Neural cell (in vitro differentiated cells): Measurements from ENCODE around the gene SFXN1. TPM values are rescaled to one million over a fixed set of nuclear protein-coding genes. Genes with fewer than 3 reads are reported as not detected.

ENCODE experiments used
- H2AFZ ChIP-seq: fragments of 200-600, 300-800 bp; sonication (generic), shearing (Covaris generic); 2 replicates; pipeline ENCODE4 v1.6.0; 2014; ENCODE audit warnings: low read depth, mild to moderate bottlenecking, antibody characterized with exemption, low read length, moderate library complexity
- H3F3A ChIP-seq: fragments of 200-600 bp; shearing (Covaris generic); 2 replicates; pipeline ENCODE4 v1.6.1; 2016; ENCODE audit warnings: mild to moderate bottlenecking, moderate library complexity, mixed read lengths, antibody characterized with exemption, low read length; ENCODE audit not compliant: insufficient read depth, poor library complexity, severe bottlenecking
- H3K27ac ChIP-seq: fragments of 200-600, 300-800 bp; sonication (generic), shearing (Covaris generic); 2 replicates; pipeline ENCODE4 v1.5.1; 2014; ENCODE audit warnings: mild to moderate bottlenecking, low read length, moderate library complexity
- H3K27me3 ChIP-seq: fragments of 300-800, 200-600 bp; sonication (generic), shearing (Covaris generic); 2 replicates; pipeline ENCODE4 v1.6.0; 2014; ENCODE audit warnings: mild to moderate bottlenecking, low read depth, low read length, moderate library complexity; ENCODE audit not compliant: insufficient read depth
- H3K36me3 ChIP-seq: fragments of 300-800, 200-600 bp; sonication (generic), shearing (Covaris generic); 2 replicates; pipeline ENCODE4 v1.5.1; 2014; ENCODE audit warnings: mild to moderate bottlenecking, antibody characterized with exemption, low read length, moderate library complexity; ENCODE audit not compliant: insufficient read depth
- H3K4me2 ChIP-seq: fragments of 300-800, 200-600 bp; sonication (generic), shearing (Covaris generic); 2 replicates; pipeline ENCODE4 v1.6.0; 2014; ENCODE audit warnings: mild to moderate bottlenecking, low read length
- H3K4me3 ChIP-seq: fragments of 300-800, 200-600 bp; sonication (generic), shearing (Covaris generic); 2 replicates; pipeline ENCODE4 v1.5.1; 2014; ENCODE audit warnings: mild to moderate bottlenecking, low read length, moderate library complexity
- H3K79me2 ChIP-seq: fragments of 200-600 bp; shearing (Covaris generic); replicated peaks from 2 replicates; pipeline ENCODE4 v1.6.0; 2014; ENCODE audit warnings: mild to moderate bottlenecking, low read length, moderate library complexity; ENCODE audit not compliant: insufficient read depth
- H3K9ac ChIP-seq: fragments of 300-800, 200-600 bp; sonication (generic), shearing (Covaris generic); 2 replicates; pipeline ENCODE4 v1.6.1; 2016; ENCODE audit warnings: mild to moderate bottlenecking, low read length, mixed read lengths
- H3K9me2 ChIP-seq: fragments of 200-600 bp; shearing (Covaris generic); 2 replicates; pipeline ENCODE4 v1.6.1; 2016; ENCODE audit warnings: mild to moderate bottlenecking, low read length, mixed read lengths; ENCODE audit not compliant: insufficient read depth
- H3K9me3 ChIP-seq: fragments of 200-600, 300-800 bp; sonication (generic), shearing (Covaris generic); 2 replicates; pipeline ENCODE4 v1.6.1; 2016; ENCODE audit warnings: mild to moderate bottlenecking, mixed run types, low read length, moderate library complexity, mixed read lengths
- H4K20me1 ChIP-seq: fragments of 200-600 bp; shearing (Covaris generic); 2 replicates; pipeline ENCODE4 v1.6.1; 2016; ENCODE audit warnings: mild to moderate bottlenecking, mixed run types; ENCODE audit not compliant: insufficient read depth
- CTCF ChIP-seq: fragments of 450-650 bp; IDR thresholded peaks from 2 replicates; pipeline ENCODE4 v1.5.1; 2014; ENCODE audit warnings: antibody characterized with exemption, mild to moderate bottlenecking, moderate library complexity; ENCODE audit not compliant: poor library complexity, severe bottlenecking
- EP300 ChIP-seq: fragments of 450-650 bp; conservative IDR thresholded peaks from 2 replicates; pipeline ENCODE4 v1.6.1; 2014; ENCODE audit warnings: antibody characterized with exemption, mild to moderate bottlenecking, moderate library complexity; ENCODE audit not compliant: poor library complexity, severe bottlenecking
- EZH2 ChIP-seq: fragments of 200-600, 300-800 bp; shearing (Covaris generic), sonication (generic); IDR thresholded peaks from 2 replicates; pipeline ENCODE4 v1.6.1; 2014; ENCODE audit warnings: antibody characterized with exemption, low read length, borderline replicate concordance, mild to moderate bottlenecking; ENCODE audit not compliant: insufficient read depth, poor library complexity, severe bottlenecking
- MXI1 ChIP-seq: fragments of 450-650 bp; conservative IDR thresholded peaks from 2 replicates; pipeline ENCODE4 v1.6.1; 2014; ENCODE audit warnings: antibody characterized with exemption, mild to moderate bottlenecking; ENCODE audit not compliant: poor library complexity, severe bottlenecking
- POLR2AphosphoS5 ChIP-seq: IDR thresholded peaks from 2 replicates; pipeline ENCODE4 v1.6.1; 2012
- RAD21 ChIP-seq: fragments of 450-650 bp; conservative IDR thresholded peaks from 2 replicates; pipeline ENCODE4 v1.6.1; 2014; ENCODE audit warnings: antibody characterized with exemption, mild to moderate bottlenecking, moderate library complexity
- REST ChIP-seq: IDR thresholded peaks from 2 replicates; pipeline ENCODE4 v1.6.1; 2012; ENCODE audit warnings: borderline replicate concordance
- SMC3 ChIP-seq: fragments of 450-650 bp; conservative IDR thresholded peaks from 2 replicates; pipeline ENCODE4 v1.6.1; 2014; ENCODE audit warnings: antibody characterized with exemption, mild to moderate bottlenecking, moderate library complexity; ENCODE audit not compliant: poor library complexity
- TAF1 ChIP-seq: IDR thresholded peaks from 2 replicates; pipeline ENCODE4 v1.6.1; 2012; ENCODE audit warnings: low read depth
- polyA plus RNA-seq: library from polyadenylated mRNA; depleted of rRNA; stranded (reverse); fragments of >200 nt; gene quantifications from 2 replicates; pipeline ENCODE4 v1.2.3, GENCODE V29; 2014

SFXN1 gene
- polyA plus RNA-seq, 1 donor from 2014 or later, result 109 TPM

GRCh38 chr5:175467983-175468690 lies 10.2 kb upstream of the SFXN1 start:
- Histone ChIP-seq H3K9me3 (no peaks in the 10 kb centered on the region), H3K4me2 (no peak overlapping the region), H2AFZ (no peak overlapping the region), H4K20me1 (no peaks in the 10 kb centered on the region), H3K4me3 (no peak overlapping the region), H3K9me2 (no peaks in the 10 kb centered on the region), H3F3A (no peaks in the 10 kb centered on the region), H3K27me3 (no peaks in the 10 kb centered on the region), H3K9ac (no peak overlapping the region), H3K36me3 (no peaks in the 10 kb centered on the region), H3K79me2 (no peaks in the 10 kb centered on the region), H3K27ac (no peak overlapping the region)
- TF ChIP-seq EP300, result no peak
- no peak for TF ChIP-seq RAD21
- TF ChIP-seq REST, result no peak
- no peak for TF ChIP-seq CTCF
- TF ChIP-seq MXI1, result no peak
- no peak for TF ChIP-seq EZH2
- no peak for TF ChIP-seq POLR2AphosphoS5
- TF ChIP-seq TAF1, result no peak
- no peak for TF ChIP-seq SMC3

- Histone ChIP-seq H3K79me2 (no peaks in the 10 kb centered on the region), H3K27ac (no peak overlapping the region), H3K9ac (no peak overlapping the region), H4K20me1 (no peaks in the 10 kb centered on the region), H2AFZ (no peak overlapping the region), H3K36me3 (no peaks in the 10 kb centered on the region), H3K4me2 (no peak overlapping the region), H3K4me3 (no peak overlapping the region), H3K9me3 (no peaks in the 10 kb centered on the region), H3K27me3 (no peaks in the 10 kb centered on the region), H3F3A (no peaks in the 10 kb centered on the region), H3K9me2 (no peaks in the 10 kb centered on the region)
- TF ChIP-seq EZH2 (no peak), TAF1 (no peak), POLR2AphosphoS5 (no peak), EP300 (no peak), MXI1 (no peak), CTCF (no peak), REST (no peak), SMC3 (no peak), RAD21 (no peak)
These were observed 9.5 kb upstream of the SFXN1 start for GRCh38 chr5:175468892-175469291.
